Liver (tissue), 9 donors: ENCODE results near the gene CEP131. TPM values are rescaled to one million over a fixed set of nuclear protein-coding genes. Genes with fewer than 3 reads are reported as not detected.

Source experiments
- DNase-seq: peaks from one replicate; pipeline ENCODE4 v3.0.0-alpha.2; 2017; ENCODE audit warnings: low spot score
- H3K27ac ChIP-seq, 2 donors: one replicate each; pipeline ENCODE4 v1.7.0; 2013; ENCODE audit warnings: inconsistent platforms in 2 of 2, low read length in 2 of 2, control low read depth in 1 of 2, low read depth in 1 of 2, mild to moderate bottlenecking in 1 of 2
- H3K27me3 ChIP-seq, 4 donors: one replicate each; pipeline versions ENCODE4 v1.6.1 to v1.7.0; 2013; ENCODE audit warnings: low read length in 3 of 4, inconsistent platforms in 1 of 4, mild to moderate bottlenecking in 1 of 4, moderate library complexity in 1 of 4; ENCODE audit not compliant: control insufficient read depth in 4 of 4, insufficient read depth in 4 of 4
- H3K36me3 ChIP-seq, 4 donors: one replicate each; pipeline versions ENCODE4 v1.6.1 to v1.7.0; 2013; ENCODE audit warnings: low read length in 3 of 4, mild to moderate bottlenecking in 3 of 4, low read depth in 1 of 4, moderate library complexity in 1 of 4; ENCODE audit not compliant: control insufficient read depth in 4 of 4, insufficient read depth in 3 of 4
- H3K4me1 ChIP-seq, 4 donors: one replicate each; pipeline versions ENCODE4 v1.6.1 to v1.7.0; 2013; ENCODE audit warnings: low read length in 3 of 4, mild to moderate bottlenecking in 3 of 4, moderate library complexity in 1 of 4; ENCODE audit not compliant: control insufficient read depth in 4 of 4, insufficient read depth in 4 of 4
- H3K4me3 ChIP-seq, 3 donors: one replicate each; pipeline versions ENCODE4 v1.6.1 to v1.7.0; 2013; ENCODE audit warnings: low read length in 3 of 3, control low read depth in 1 of 3, low read depth in 1 of 3, mild to moderate bottlenecking in 1 of 3
- H3K9ac ChIP-seq, 2 donors: one replicate each; pipeline ENCODE4 v1.7.0; 2013; ENCODE audit warnings: low read length in 2 of 2, mild to moderate bottlenecking in 2 of 2, moderate library complexity in 2 of 2, control low read depth in 1 of 2, low read depth in 1 of 2
- H3K9me3 ChIP-seq, 4 donors: one replicate each; pipeline versions ENCODE4 v1.6.1 to v1.7.0; 2013; ENCODE audit warnings: low read length in 3 of 4; ENCODE audit not compliant: control insufficient read depth in 4 of 4
- CTCF ChIP-seq: fragments of 150-350 bp; IDR thresholded peaks from 2 replicates; pipeline ENCODE4 v1.5.1; 2017; ENCODE audit warnings: improper control_type of control experiment, low read depth, low read length; ENCODE audit not compliant: missing input control
- EGR1 ChIP-seq, 2 donors: IDR thresholded peaks; 2 replicates each; pipeline ENCODE4 v1.6.1; 2016 to 2018; ENCODE audit warnings: antibody characterized with exemption in 2 of 2, low read depth in 2 of 2
- FOXA2 ChIP-seq: IDR thresholded peaks from 2 replicates; pipeline ENCODE4 v1.6.1; 2016; ENCODE audit warnings: antibody characterized with exemption
- GABPA ChIP-seq, 2 donors: IDR thresholded peaks in 1 of 2; conservative IDR thresholded peaks in 1 of 2; 2 replicates each; pipeline ENCODE4 v1.6.1; 2016; ENCODE audit warnings: antibody characterized with exemption in 2 of 2, mild to moderate bottlenecking in 1 of 2, moderate library complexity in 1 of 2
- HNF4G ChIP-seq: IDR thresholded peaks from 2 replicates; pipeline ENCODE4 v1.6.1; 2016; ENCODE audit warnings: antibody characterized with exemption
- MAX ChIP-seq: IDR thresholded peaks from 2 replicates; pipeline ENCODE4 v1.6.1; 2016; ENCODE audit warnings: antibody characterized with exemption
- RAD21 ChIP-seq, 2 donors: IDR thresholded peaks; 2 replicates each; pipeline ENCODE4 v1.6.1; 2016; ENCODE audit warnings: antibody characterized with exemption in 2 of 2, mild to moderate bottlenecking in 2 of 2
- RXRA ChIP-seq, 2 donors: IDR thresholded peaks; 2 replicates each; pipeline ENCODE4 v1.6.1; 2017 to 2018; ENCODE audit warnings: antibody characterized with exemption in 2 of 2, mild to moderate bottlenecking in 1 of 2
- WGBS: extraction: QIAGEN DNeasy Blood & Tissue Kit; methylation state at CpG from one replicate; pipeline ENCODE4 v1.1.7; 2013; 5-methylcytosine and 5-hydroxymethylcytosine counted together
- polyA plus RNA-seq, 2 donors: library from polyadenylated mRNA; stranded (reverse) in 1 of 2; unstranded in 1 of 2; fragments of 200-250 nt in 1 of 2; fragments of >200 nt in 1 of 2; fragmentation: Nextera tagmentation in 1 of 2; extraction: Ambion mirVana in 1 of 2; gene quantifications; one replicate each; pipeline versions ENCODE4 v1.2.1 to v1.2.3, GENCODE V29; 2013 to 2015
- total RNA-seq, 2 donors: library from RNA; depleted of rRNA; stranded (reverse); fragments of >200 nt; gene quantifications; one replicate each; pipeline ENCODE4 v1.2.3, GENCODE V29; 2014
- donor health status: healthy.
- donor health status: healthy.
- donor health status: healthy.
- donor health status: healthy.
- donor health status: healthy.

CEP131 gene
- total and polyA plus RNA-seq, 4 donors, result 0.71 to 6.3 (median 2.2) TPM

- no peak for TF ChIP-seq EGR1 (IDR thresholded peaks at IDR 0.05; ENCODE audit: low read depth in 2 of 2)
- no peak for TF ChIP-seq RXRA (IDR thresholded peaks at IDR 0.05)
These were observed 33.9 kb upstream of the CEP131 start (continued) for GRCh38 chr17:81256616-81257015.

- 48% methylated on average over 35 of the region's 35 CpGs for WGBS
- H3K9me3 ChIP-seq, result no peaks in the 10 kb centered on the region
- peak; percentile 50 for DNase-seq
- TF ChIP-seq RAD21 (IDR thresholded peaks at IDR 0.05) (peak in 1 of 2 donors; percentile 77), GABPA (IDR thresholded peaks at IDR 0.05 in 1 of 2, conservative IDR thresholded peaks at IDR 0.05 in 1 of 2) (no peak), CTCF (peak; percentile 32)
- peaks cover 11 to 49% (median 15%) of the 10 kb centered on the region in 4 donors for H3K36me3 ChIP-seq
- no peak overlapping the region for H3K27ac ChIP-seq
- no peaks in the 10 kb centered on the region for H3K27me3 ChIP-seq
- H3K4me1 ChIP-seq, result peaks cover 0 to 4% (median 0%) of the 10 kb centered on the region in 4 donors
- H3K4me3 ChIP-seq, result no peak overlapping the region
- no peak overlapping the region for H3K9ac ChIP-seq
These were observed 32.4 kb upstream of the CEP131 start for GRCh38 chr17:81254955-81255717.

GRCh38 chr17:81253358-81254131 is 30.8 kb upstream of the CEP131 start:
- 69% methylated on average over 19 of the region's 19 CpGs for WGBS
- Histone ChIP-seq H3K27me3 (no peaks in the 10 kb centered on the region), H3K9ac (no peak overlapping the region), H3K4me3 (no peak overlapping the region), H3K4me1 (peaks cover 0 to 4% (median 0%) of the 10 kb centered on the region in 4 donors), H3K27ac (no peak overlapping the region), H3K36me3 (peaks cover 1 to 40% (median 19%) of the 10 kb centered on the region in 4 donors), H3K9me3 (no peaks in the 10 kb centered on the region)
- DNase-seq, result peak; percentile 56
- TF ChIP-seq FOXA2 (no peak), EGR1 (IDR thresholded peaks at IDR 0.05; ENCODE audit: low read depth in 2 of 2) (no peak), HNF4G (no peak), CTCF (peak; percentile 76), RAD21 (IDR thresholded peaks at IDR 0.05) (peak; percentile 80 to 94), MAX (no peak)

- DNase-seq, result no peak
- H3K27me3 ChIP-seq, result no peaks in the 10 kb centered on the region
- H3K9ac ChIP-seq, result no peak overlapping the region
- H3K27ac ChIP-seq, result no peak overlapping the region
- peaks cover 0 to 36% (median 17%) of the 10 kb centered on the region in 4 donors for H3K36me3 ChIP-seq
- no peaks in the 10 kb centered on the region for H3K9me3 ChIP-seq
- H3K4me3 ChIP-seq, result no peak overlapping the region
- WGBS, result 67% methylated on average over 15 of the region's 15 CpGs
- H3K4me1 ChIP-seq, result peaks cover 0 to 4% (median 0%) of the 10 kb centered on the region in 4 donors
- TF ChIP-seq RXRA (IDR thresholded peaks at IDR 0.05), result no peak
These were observed 30.2 kb upstream of the CEP131 start for GRCh38 chr17:81252987-81253329.
